DMS 273 (cell line): Measurements from ENCODE around the gene ARHGAP10.

Experiments used
- DNase-seq: peaks from one replicate; lab custom pipeline; 2025; ENCODE audit not compliant: unreplicated experiment; lab: John Stamatoyannopoulos, UW

The ARHGAP10 gene

DNA sequence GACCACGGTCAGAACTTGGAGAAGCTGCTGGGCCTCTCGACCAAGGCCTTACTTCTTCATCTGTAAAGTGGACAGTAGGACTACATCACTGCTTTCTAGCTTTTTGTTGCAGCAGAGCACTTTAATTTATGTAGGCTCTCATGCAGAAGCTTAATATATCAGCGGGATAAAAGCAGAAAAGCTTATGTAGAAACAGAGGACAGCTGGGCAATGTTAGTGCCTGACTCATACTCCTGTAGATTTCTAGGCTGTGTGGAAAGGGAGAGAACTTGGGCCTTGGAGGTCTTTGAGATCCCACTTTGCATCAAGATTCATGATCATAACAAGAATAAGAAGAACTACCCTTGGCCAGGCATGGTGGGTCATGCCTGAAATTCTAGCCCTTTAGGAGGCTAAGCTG, 91.2 kb downstream of the ARHGAP10 start:
- peak; percentile 14 for DNase-seq

- no peak for DNase-seq
Observed at GRCh38 chr4:147824316-147824715, 92.4 kb downstream of the ARHGAP10 start.

DNA sequence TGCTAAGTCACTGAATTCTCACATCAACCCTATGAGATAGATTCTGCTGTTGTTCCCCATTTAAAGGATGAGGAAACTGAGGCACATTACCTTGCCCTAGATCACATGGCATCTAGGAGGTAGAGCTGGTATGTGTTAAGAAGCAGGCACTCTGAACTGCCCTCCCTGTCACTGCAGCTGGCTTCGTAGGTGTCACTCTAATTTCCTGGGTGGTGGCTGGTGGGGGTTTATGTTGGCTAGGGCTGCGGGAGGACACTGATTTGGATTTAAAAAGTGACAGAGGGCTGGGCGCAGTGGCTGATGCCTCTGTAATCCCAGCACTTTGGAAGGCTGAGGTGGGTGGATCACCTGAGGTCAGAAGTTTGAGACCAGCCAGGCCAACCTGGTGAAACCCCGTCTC, 93.0 kb downstream of the ARHGAP10 start:
- DNase-seq: no peak

DNA sequence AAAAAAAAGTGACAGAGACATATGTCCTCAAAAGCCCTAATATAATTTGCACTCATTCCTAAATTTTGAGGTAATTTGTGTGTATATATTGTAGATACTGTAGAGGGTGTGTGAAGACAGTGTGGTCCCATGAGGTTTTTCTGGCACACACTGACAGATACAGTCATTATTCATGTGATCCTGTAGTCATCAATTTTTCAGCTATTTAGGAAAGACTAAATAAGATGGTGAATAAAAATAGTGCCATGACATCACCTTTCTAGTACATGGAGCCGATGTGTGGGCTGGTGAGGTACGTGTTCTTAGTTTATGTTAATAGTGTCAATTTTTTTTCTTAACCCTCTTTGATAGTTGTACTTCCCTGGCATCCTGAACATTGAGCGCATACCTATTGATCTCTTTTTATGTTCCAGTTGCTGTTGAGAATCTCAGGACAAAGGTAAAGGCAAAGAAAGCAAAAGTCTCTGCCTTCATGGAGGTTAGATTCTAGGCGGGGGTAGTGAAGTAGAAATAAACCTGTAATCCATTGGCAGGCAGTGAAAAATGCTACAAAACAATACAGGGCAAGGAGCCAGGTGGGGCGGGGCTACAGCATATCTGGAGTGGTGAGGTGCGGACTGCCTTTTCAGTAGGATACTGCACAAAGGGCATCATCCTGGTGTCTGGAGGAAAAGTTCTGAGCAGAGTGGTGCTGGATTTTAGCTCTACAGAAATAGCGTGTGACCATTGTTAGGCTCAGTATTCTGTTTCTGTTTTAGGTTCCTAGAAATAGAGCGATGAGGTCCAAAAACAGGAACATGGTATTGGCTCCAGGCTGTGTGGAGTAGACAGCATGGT, 93.8 kb downstream of the ARHGAP10 start:
- no peak for DNase-seq

DNA sequence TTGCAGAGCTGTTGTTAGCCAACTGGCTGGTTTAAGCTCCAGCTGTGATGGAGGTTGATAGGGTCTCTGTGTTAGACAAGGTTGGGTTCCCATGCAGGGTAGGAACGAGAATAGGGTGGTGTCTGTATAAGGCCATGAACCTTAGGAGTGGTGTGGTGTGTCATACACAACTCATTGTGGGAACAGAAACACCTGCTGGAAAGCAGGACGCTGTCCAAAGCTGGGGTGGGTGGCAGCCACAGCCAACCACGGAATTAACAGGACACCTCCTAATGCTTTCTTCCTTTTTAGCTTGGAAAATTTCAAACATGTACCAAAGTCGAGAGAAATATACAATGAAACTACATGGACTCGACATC, 94.4 kb downstream of the ARHGAP10 start:
- DNase-seq: no peak

GRCh38 chr4:147828331-147828905, 96.5 kb downstream of the ARHGAP10 start:
- peak; percentile 9 for DNase-seq

- DNase-seq: peak; percentile 39
Observed at GRCh38 chr4:147829401-147830101, 97.7 kb downstream of the ARHGAP10 start.

GRCh38 chr4:147830102-147830463, 98.2 kb downstream of the ARHGAP10 start:
- no peak for DNase-seq

DNA sequence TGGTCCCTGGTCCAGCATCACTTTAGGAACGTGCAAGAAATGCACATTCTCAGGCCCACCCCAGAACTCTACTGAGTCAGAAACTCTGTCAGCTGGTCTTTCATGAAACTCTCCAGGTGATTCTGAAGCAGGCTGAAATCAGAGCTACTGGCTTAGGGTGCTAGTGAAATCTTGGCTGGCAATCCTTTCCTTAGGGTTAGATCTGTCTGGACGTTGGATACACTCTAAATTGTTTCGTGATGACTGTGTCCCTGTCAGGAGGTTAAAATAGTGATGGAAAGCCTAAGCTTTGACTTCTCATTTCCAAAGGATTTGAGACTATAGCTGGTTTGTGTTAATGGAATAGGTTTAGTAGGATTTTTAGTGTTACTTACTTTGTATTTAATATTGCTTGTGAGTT, 99.1 kb downstream of the ARHGAP10 start:
- no peak for DNase-seq

DNA sequence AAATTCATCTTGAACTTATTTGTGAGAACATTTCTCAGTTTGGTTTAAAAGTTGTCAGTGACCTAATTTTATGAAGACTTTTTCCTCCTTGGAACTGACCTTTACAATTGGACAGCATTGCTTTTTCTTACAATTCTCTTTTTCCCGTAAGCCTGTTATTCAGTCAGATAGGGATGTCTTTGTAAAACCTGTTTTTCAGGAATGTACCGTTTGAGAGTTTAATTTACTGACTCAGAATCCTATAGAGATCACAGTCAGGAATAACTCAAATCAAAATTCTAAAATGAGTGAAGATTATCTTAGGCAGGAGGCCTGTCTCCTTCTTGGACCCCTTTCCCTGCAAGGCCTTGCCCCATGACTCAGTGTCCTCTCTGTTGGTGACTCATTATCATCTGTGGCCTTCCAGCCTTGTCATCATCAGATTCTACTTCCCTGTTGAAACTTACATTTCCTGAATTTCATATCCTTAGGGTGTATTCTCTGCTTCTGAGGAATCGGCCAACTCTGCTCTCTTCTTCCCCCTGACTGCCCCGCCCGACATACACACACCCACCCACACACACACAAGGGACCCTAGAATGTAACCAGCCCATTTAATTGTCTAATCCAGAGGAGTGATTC, 99.8 kb downstream of the ARHGAP10 start:
- DNase-seq: no peak

- DNase-seq: no peak
Observed at GRCh38 chr4:147833254-147833653, 101.4 kb downstream of the ARHGAP10 start.

DNA sequence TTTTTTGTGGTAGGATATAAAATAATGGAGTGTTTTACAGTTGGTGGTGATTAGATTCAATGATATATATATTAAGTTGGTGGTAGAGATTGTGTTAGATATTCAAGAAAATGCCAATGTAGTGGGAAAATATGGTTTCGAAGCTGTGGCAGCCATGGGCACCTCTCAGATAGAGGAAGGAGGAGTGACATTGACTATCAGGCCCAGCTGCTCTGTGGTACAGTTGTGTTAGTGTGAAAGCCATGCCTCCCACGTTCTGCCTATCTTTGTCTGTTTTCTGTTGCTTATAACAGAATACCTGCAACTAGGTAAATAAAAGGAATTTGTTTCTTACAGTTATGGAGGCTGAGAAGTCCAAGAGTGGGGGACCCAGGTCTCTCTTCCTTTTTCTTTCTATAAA, 101.9 kb downstream of the ARHGAP10 start:
- no peak for DNase-seq

- no peak for DNase-seq
Observed at GRCh38 chr4:147834480-147834879, 102.6 kb downstream of the ARHGAP10 start.

- no peak for DNase-seq
Observed at GRCh38 chr4:147836807-147837206, 104.9 kb downstream of the ARHGAP10 start.

GRCh38 chr4:147837435-147837834, 105.5 kb downstream of the ARHGAP10 start:
- DNase-seq: peak; percentile 54

DNA sequence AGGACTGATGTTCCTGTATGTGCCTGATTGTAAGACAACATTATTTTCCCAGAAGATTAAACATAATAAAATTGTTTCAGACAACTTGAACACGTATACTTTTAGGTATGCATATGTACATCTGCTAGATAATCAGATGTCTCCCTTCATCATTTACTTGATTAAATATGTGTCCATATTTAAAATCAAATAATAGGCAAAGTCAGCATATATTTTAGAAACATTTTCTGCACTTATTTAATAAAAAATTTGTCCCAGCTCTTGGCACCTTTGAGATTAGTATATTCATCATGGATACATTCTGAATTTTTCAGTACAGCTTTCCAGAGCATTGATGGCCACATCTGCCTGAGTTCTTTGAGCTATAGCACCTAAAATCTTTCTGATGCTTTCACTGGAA, 106.0 kb downstream of the ARHGAP10 start:
- no peak for DNase-seq

DNA sequence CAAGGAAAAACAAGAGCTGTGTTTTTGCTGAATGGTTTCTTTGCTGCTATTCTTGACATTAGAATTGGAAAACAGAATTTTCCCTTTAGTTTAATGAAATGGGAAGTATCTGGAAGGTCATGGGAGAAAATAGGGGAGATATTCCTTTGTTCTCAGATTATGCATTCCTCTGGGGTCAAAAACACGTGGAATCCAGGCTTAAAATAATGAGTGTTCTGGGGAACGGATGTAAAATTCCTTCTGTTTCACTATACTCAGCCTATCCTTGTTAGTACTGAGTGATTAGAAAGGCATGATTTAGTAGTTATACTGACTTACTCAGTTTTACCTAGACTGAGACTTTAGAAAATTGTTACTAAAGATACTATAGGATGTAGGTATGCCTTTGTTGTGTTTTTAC, 107.3 kb downstream of the ARHGAP10 start:
- no peak for DNase-seq

DNA sequence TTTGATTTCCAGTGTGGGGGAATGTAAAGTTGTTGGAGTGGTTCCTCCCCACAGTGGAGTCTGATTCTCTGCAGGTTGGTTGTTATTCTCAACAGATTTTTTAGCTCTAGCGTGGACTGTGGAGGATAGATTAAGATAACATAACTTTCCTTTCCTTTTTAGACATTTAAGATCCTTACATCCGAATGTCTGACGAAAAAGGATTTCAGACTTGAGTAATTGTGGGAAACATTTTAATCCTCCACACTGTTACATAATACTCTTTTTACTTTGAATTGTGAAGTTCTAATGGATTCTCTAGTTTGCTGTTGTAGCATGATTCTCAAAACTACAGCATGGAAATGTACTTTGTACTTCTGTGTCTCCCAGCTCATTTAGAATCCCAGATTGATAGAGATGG, 107.8 kb downstream of the ARHGAP10 start:
- DNase-seq: no peak

DNA sequence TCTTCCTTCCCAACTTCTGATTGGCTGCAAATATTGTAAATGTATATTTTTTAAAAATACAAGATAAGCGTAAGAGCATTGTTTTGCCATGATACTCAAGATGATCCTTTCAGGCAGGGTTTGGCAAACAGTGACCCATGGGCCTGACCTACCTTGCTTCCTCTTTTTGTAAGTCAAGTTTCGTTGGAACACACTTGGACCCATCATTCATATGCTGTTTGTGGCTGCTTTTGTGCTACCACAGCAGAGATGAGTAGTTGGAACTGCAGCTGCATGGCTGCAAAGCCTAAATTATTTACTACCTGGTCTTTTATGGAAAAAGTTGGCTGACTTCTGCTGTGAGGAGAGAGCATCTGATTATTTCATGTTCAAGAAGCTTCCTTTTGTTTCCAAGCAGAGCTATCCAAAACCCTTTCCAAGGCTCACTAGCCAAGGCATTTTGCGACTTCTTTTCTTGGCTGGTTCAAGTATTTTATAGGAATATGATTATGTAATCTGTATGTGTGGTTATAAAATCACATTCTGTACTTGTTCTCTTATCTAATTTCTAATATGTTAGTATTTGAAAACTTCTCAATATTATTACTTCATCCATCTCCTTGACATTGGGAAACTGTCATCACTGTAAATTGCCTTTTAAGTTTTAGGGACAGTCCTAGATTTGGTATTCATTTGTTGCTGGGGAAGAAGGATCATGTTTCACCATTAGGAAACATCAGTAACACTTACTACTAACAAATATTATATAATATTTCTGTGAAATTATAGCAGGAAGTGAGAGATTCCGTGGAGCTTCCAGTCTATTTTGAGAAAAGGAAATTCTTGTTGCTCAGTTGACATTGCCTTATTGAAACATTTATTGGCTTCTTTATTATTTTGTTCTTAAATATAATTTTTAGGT, 109.2 kb downstream of the ARHGAP10 start:
- DNase-seq: no peak

DNA sequence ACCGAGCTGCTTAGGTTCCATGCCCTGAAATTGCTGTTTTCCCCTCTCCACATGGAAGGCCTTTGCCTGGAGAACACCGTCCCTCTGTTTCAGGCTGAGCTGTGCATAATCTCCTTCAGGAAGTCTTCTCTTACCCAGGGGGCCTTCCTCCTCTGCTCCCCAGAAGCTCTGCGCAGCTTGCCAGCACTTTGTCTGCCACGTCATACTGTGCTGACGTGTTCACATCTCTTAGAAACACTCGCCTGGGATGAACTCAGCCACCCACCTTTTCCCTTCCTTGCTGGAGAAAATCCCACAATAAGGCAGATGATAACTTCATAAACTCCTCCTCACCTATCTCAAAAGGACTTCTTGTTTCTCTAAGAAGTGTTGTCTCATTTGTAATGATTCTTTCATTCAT, 110.7 kb downstream of the ARHGAP10 start:
- no peak for DNase-seq

DNA sequence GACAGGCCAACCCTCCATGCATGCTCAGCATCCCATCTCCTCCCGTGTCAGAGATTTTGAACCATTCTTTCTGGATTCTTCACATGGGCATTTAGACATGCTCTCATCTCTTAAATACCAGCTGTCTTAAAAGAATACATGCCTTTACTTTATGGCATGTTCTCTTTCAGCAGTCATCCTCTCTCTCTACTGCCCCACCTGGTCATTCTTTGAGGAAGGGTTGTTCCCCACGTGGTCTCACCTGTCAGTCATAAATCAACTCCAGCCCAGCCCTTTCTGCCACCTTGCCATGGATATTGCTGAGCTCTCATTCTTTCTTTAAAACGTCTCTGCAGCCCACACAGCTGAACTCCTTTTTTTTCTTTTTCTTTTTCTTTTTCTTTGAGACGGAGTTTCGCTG, 111.3 kb downstream of the ARHGAP10 start:
- peak; percentile 70 for DNase-seq
